IMR-90 (cell line): ENCODE data around the gene TSPAN31.

Experiments
- CTCF ChIP-seq: conservative IDR thresholded peaks from 2 replicates; pipeline ENCODE4 v1.5.1; 2012; ENCODE audit warnings: mild to moderate bottlenecking, low read depth, low read length, improper control_type of control experiment
- FOS ChIP-seq: fragments of 150-350 bp; IDR thresholded peaks from 2 replicates; pipeline ENCODE4 v1.6.1; 2016; ENCODE audit warnings: low read depth, low read length
- POLR2A ChIP-seq: IDR thresholded peaks from 2 replicates; pipeline ENCODE4 v1.6.1; 2012; ENCODE audit warnings: mild to moderate bottlenecking, low read depth, low read length

GRCh38 chr12:57741413-57741789, 3.4 kb upstream of the TSPAN31 start:
- TF ChIP-seq CTCF (no peak), FOS (no peak), POLR2A (no peak)
